HEK293 (cell line): ENCODE results near the gene CERS4.

ENCODE experiments used
- CTCF ChIA-PET: fragments of 350-600 bp; formaldehyde crosslinking; extraction: SDS; loops from one replicate; lab custom pipeline; 2021; ENCODE audit warnings: antibody characterized with exemption; lab: Yijun Ruan, JAX
- POLR2A ChIA-PET: fragments of 300-600 bp; formaldehyde crosslinking; extraction: SDS; loops from one replicate; lab custom pipeline; 2020; ENCODE audit warnings: antibody characterized with exemption, inconsistent platforms; lab: Yijun Ruan, JAX
- H3K27ac ChIP-seq: fragments of 200-500 bp; sonication (Bioruptor generic); 2 replicates; pipeline ENCODE4 v1.5.1; 2014; ENCODE audit warnings: low read depth, low read length, control low read depth, inconsistent platforms; ENCODE audit errors: extremely low read depth
- H3K36me3 ChIP-seq, 2 experiments: fragments of 200-500 bp in 1 of 2; sonication (Bioruptor generic) in 1 of 2; 1 replicate in 1 of 2; 2 replicates in 1 of 2; pipeline ENCODE4 v1.5.1; 2014 to 2017; ENCODE audit warnings: inconsistent platforms in 2 of 2, low read length in 2 of 2; ENCODE audit not compliant: control insufficient read depth in 2 of 2, insufficient read depth in 1 of 2
- H3K4me1 ChIP-seq: fragments of 200-500 bp; sonication (Bioruptor generic); 2 replicates; pipeline ENCODE4 v1.5.1; 2014; ENCODE audit warnings: mild to moderate bottlenecking, low read length, inconsistent platforms; ENCODE audit not compliant: control insufficient read depth, insufficient read depth
- H3K4me3 ChIP-seq: 2 replicates; pipeline ENCODE4 v1.5.1; 2011; ENCODE audit warnings: low read depth, mild to moderate bottlenecking, control low read depth, low read length, moderate library complexity
- H3K9me3 ChIP-seq: fragments of 200-500 bp; sonication (Bioruptor generic); 2 replicates; pipeline ENCODE4 v1.5.1; 2014; ENCODE audit warnings: low read depth, low read length, inconsistent platforms; ENCODE audit not compliant: control insufficient read depth, insufficient read depth
- BCL11B ChIP-seq: fragments of 450-650 bp; formaldehyde crosslinking; IDR thresholded peaks from 2 replicates; pipeline ENCODE4 v1.5.1; 2016; ENCODE audit warnings: low read depth, missing biosample characterization, missing genetic modification characterization
- FEZF1 ChIP-seq: fragments of 450-650 bp; formaldehyde crosslinking; IDR thresholded peaks from 2 replicates; pipeline ENCODE4 v1.5.1; 2016; ENCODE audit warnings: missing biosample characterization, missing genetic modification characterization
- HOXA7 ChIP-seq: sonication (generic); formaldehyde crosslinking; IDR thresholded peaks from 2 replicates; pipeline ENCODE4 v1.8.1; 2022; ENCODE audit warnings: missing genetic modification reagents, borderline replicate concordance
- KLF1 ChIP-seq: fragments of 450-650 bp; formaldehyde crosslinking; IDR thresholded peaks from 2 replicates; pipeline ENCODE4 v1.5.1; 2016; ENCODE audit warnings: missing biosample characterization, missing genetic modification characterization
- KLF7 ChIP-seq: fragments of 450-650 bp; formaldehyde crosslinking; IDR thresholded peaks from 2 replicates; pipeline ENCODE4 v1.5.1; 2016; ENCODE audit warnings: missing biosample characterization, missing genetic modification characterization, borderline replicate concordance
- RBAK ChIP-seq: fragments of 450-650 bp; formaldehyde crosslinking; IDR thresholded peaks from 2 replicates; pipeline ENCODE4 v1.5.1; 2016; ENCODE audit warnings: missing biosample characterization, missing genetic modification characterization
- YY2 ChIP-seq: fragments of 450-650 bp; formaldehyde crosslinking; IDR thresholded peaks from 2 replicates; pipeline ENCODE4 v1.5.1; 2016; ENCODE audit warnings: missing biosample characterization, missing genetic modification characterization
- ZBTB11 ChIP-seq: fragments of 450-650 bp; formaldehyde crosslinking; conservative IDR thresholded peaks from 2 replicates; pipeline ENCODE4 v1.5.1; 2016; ENCODE audit warnings: low read depth, missing biosample characterization, missing genetic modification characterization
- ZFP3 ChIP-seq: fragments of 450-650 bp; formaldehyde crosslinking; IDR thresholded peaks from 2 replicates; pipeline ENCODE4 v1.5.1; 2016; ENCODE audit warnings: low read depth, missing biosample characterization, missing genetic modification characterization
- ZNF121 ChIP-seq: fragments of 450-650 bp; formaldehyde crosslinking; IDR thresholded peaks from 2 replicates; pipeline ENCODE4 v1.5.1; 2016; ENCODE audit warnings: missing biosample characterization, missing genetic modification characterization
- ZNF16 ChIP-seq: fragments of 450-650 bp; formaldehyde crosslinking; IDR thresholded peaks from 2 replicates; pipeline ENCODE4 v1.5.1; 2016; ENCODE audit warnings: low read depth, missing biosample characterization, missing genetic modification characterization
- ZNF341 ChIP-seq: fragments of 450-650 bp; formaldehyde crosslinking; IDR thresholded peaks from 2 replicates; pipeline ENCODE4; 2016; ENCODE audit warnings: low read depth, missing biosample characterization, missing genetic modification characterization
- ZNF350 ChIP-seq: fragments of 450-650 bp; formaldehyde crosslinking; IDR thresholded peaks from 2 replicates; pipeline ENCODE4 v1.5.0; 2017; ENCODE audit warnings: missing biosample characterization, mild to moderate bottlenecking, missing genetic modification characterization
- ZNF416 ChIP-seq: fragments of 450-650 bp; formaldehyde crosslinking; IDR thresholded peaks from 2 replicates; pipeline ENCODE4 v1.5.1; 2016; ENCODE audit warnings: missing biosample characterization, missing genetic modification characterization
- ZNF48 ChIP-seq: fragments of 450-650 bp; formaldehyde crosslinking; IDR thresholded peaks from 2 replicates; pipeline ENCODE4 v1.5.1; 2016; ENCODE audit warnings: missing biosample characterization, missing genetic modification characterization
- ZNF510 ChIP-seq: fragments of 450-650 bp; formaldehyde crosslinking; IDR thresholded peaks from 2 replicates; pipeline ENCODE4 v1.5.1; 2018; ENCODE audit warnings: mild to moderate bottlenecking, missing genetic modification characterization, missing biosample characterization; ENCODE audit not compliant: insufficient replicate concordance
- ZNF514 ChIP-seq: fragments of 450-650 bp; formaldehyde crosslinking; IDR thresholded peaks from 2 replicates; pipeline ENCODE4 v1.5.1; 2016; ENCODE audit warnings: missing biosample characterization, missing genetic modification characterization
- ZNF624 ChIP-seq: fragments of 450-650 bp; formaldehyde crosslinking; IDR thresholded peaks from 2 replicates; pipeline ENCODE4 v1.5.1; 2017; ENCODE audit warnings: missing biosample characterization, missing genetic modification characterization
- ZNF701 ChIP-seq: fragments of 450-650 bp; formaldehyde crosslinking; IDR thresholded peaks from 2 replicates; pipeline ENCODE4 v1.5.1; 2016; ENCODE audit warnings: missing biosample characterization, missing genetic modification characterization
- ZNF791 ChIP-seq: fragments of 450-650 bp; formaldehyde crosslinking; IDR thresholded peaks from 2 replicates; pipeline ENCODE4 v1.5.1; 2016; ENCODE audit warnings: missing biosample characterization, missing genetic modification characterization
- ZNF792 ChIP-seq: fragments of 450-650 bp; formaldehyde crosslinking; IDR thresholded peaks from 2 replicates; pipeline ENCODE4 v1.5.1; 2016; ENCODE audit warnings: missing biosample characterization, missing genetic modification characterization
- ZSCAN23 ChIP-seq: fragments of 450-650 bp; formaldehyde crosslinking; IDR thresholded peaks from 2 replicates; pipeline ENCODE4 v1.5.1; 2016; ENCODE audit warnings: missing biosample characterization, missing genetic modification characterization
- TF ChIP-seq, protein P1 (sequence below): fragments of 450-650 bp; formaldehyde crosslinking; IDR thresholded peaks from 2 replicates; pipeline ENCODE4 v1.5.1; 2016; ENCODE audit warnings: missing biosample characterization, missing genetic modification characterization
- TF ChIP-seq, protein P2 (sequence below): fragments of 450-650 bp; formaldehyde crosslinking; IDR thresholded peaks from 2 replicates; pipeline ENCODE4 v1.5.1; 2016; ENCODE audit warnings: missing biosample characterization, missing genetic modification characterization
- TF ChIP-seq, protein P3 (sequence below): fragments of 450-650 bp; formaldehyde crosslinking; IDR thresholded peaks from 2 replicates; pipeline ENCODE4 v1.5.1; 2016; ENCODE audit warnings: missing biosample characterization, missing genetic modification characterization

The CERS4 gene

DNA sequence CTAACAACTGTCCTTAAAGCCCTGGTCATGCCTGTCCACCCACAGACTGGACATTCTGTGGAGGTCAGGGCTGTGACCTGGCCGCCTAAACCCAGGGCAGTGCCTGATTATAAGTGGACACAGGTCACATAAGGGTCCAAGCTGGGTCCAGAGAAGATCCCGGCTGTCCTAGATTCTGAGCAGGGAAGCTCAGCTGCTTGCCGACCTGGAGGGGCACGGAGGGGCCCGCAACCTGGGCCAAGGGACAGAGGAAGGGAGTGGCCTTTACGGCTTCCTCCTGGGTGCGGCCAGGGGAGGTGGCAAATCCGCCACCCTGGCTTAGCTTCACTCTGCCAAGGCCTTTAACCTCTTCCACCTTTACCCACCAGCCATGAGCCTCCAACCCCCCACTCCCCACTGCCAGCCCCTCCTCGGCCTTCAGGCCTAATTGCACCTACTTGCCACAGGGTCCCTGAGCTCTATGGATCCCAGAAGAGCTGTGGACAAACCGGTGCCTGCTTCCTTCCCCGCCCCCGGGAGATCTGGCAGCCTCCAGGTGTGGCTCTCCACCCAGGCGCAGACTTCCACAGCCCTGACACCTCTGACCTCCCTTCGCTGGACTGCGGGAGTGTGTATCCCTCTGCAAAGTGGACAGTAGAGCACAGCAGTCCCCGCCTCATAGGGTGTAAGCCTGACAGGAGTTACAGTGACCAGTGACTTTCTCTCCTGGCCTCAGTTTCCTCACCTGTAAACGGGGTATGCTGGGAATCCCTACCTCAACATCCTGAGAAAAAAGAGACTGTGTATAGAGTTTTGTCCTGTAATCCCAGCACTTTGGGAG lies 97.3 kb downstream of the CERS4 start:
- CTCF ChIA-PET, result interaction anchor here (0.5 kb wide), 1 partner anchor 42 kb away, joined by 5 read pairs; no protein-coding TSS in a partner anchor
- Histone ChIP-seq H3K27ac (no peak overlapping the region), H3K9me3 (no peaks in the 10 kb centered on the region), H3K4me1 (no peaks in the 10 kb centered on the region), H3K36me3 (peaks cover 3 to 38% of the 10 kb centered on the region in 2 experiments; a peak in 2 of 3 replicates), H3K4me3 (no peak overlapping the region)
- peak; percentile 49; the same call in 1 of the 2 replicates for TF ChIP-seq KLF1 (tag by site-specific recombination)
- TF ChIP-seq ZNF121 (tag by site-specific recombination), result no peak
- POLR2A ChIA-PET, result interaction anchor here (0.6 to 1.0 kb wide), 4 partner anchors 11 to 34 kb away, joined by 3 to 7 read pairs (median 4); partner anchors contain the start of genes NDUFA7 and RPS28

DNA sequence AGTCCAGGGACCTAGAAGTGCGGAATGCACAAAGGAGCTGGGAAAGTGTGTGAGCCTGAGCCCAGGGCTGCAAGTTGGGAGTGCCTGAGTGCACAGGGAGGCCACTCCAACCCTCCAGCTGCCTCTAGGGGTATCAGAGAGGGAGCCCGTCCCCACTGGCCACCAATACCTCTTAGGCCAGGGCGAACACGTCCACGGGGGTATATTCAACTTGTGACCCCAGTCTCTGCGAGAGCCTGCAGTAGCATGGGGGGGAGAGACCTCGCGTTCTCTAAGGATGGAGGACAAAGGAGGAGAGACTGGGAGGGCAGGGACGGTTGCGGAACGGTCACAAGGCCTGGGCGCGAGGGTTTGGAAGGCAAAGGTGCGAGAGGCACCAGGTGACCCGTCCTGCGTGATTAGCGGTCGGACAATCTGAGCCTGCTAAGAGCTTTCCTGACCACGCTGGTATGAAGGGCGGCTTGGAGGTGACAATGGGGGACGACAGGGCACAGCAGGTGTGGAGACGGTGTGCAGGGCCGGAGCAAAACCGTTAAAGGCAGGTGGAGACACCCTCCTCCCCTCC lies 98.3 kb downstream of the CERS4 start:
- H3K4me3 ChIP-seq, result peak overlapping the region; percentile 62
- CTCF ChIA-PET, result interaction anchor here (0.7 kb wide), 1 partner anchor 24 kb away, joined by 3 read pairs; no protein-coding TSS in a partner anchor
- no peaks in the 10 kb centered on the region for H3K4me1 ChIP-seq
- H3K27ac ChIP-seq, result peak overlapping the region; percentile 50; the same call in 1 of the 2 replicates
- H3K36me3 ChIP-seq, result peaks cover 5 to 39% of the 10 kb centered on the region in 2 experiments; a peak in 2 of 3 replicates
- POLR2A ChIA-PET, result interaction anchor here (0.7 to 1.0 kb wide), 4 partner anchors 10 to 299 kb away, joined by 3 to 5 read pairs (median 4); partner anchors contain the start of genes NDUFA7 and RPS28
- H3K9me3 ChIP-seq, result no peaks in the 10 kb centered on the region
- TF ChIP-seq YY2 (tag by site-specific recombination), result no peak
- TF ChIP-seq ZNF416 (tag by site-specific recombination), result no peak
- TF ChIP-seq FEZF1 (tag by site-specific recombination), result no peak
- TF ChIP-seq ZNF48, result no peak
- no peak for TF ChIP-seq ZNF514 (tag by site-specific recombination)
- no peak for TF ChIP-seq ZNF624 (tag by site-specific recombination)
- TF ChIP-seq ZNF792, result no peak
- TF ChIP-seq, protein P1, sequence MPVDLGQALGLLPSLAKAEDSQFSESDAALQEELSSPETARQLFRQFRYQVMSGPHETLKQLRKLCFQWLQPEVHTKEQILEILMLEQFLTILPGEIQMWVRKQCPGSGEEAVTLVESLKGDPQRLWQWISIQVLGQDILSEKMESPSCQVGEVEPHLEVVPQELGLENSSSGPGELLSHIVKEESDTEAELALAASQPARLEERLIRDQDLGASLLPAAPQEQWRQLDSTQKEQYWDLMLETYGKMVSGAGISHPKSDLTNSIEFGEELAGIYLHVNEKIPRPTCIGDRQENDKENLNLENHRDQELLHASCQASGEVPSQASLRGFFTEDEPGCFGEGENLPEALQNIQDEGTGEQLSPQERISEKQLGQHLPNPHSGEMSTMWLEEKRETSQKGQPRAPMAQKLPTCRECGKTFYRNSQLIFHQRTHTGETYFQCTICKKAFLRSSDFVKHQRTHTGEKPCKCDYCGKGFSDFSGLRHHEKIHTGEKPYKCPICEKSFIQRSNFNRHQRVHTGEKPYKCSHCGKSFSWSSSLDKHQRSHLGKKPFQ (tag by site-specific recombination), result no peak
- no peak for TF ChIP-seq ZNF701 (tag by site-specific recombination)
- 0 out of 2 replicates have a peak, but pooled peaks have one; percentile 6 for TF ChIP-seq ZSCAN23
- TF ChIP-seq, protein P2, sequence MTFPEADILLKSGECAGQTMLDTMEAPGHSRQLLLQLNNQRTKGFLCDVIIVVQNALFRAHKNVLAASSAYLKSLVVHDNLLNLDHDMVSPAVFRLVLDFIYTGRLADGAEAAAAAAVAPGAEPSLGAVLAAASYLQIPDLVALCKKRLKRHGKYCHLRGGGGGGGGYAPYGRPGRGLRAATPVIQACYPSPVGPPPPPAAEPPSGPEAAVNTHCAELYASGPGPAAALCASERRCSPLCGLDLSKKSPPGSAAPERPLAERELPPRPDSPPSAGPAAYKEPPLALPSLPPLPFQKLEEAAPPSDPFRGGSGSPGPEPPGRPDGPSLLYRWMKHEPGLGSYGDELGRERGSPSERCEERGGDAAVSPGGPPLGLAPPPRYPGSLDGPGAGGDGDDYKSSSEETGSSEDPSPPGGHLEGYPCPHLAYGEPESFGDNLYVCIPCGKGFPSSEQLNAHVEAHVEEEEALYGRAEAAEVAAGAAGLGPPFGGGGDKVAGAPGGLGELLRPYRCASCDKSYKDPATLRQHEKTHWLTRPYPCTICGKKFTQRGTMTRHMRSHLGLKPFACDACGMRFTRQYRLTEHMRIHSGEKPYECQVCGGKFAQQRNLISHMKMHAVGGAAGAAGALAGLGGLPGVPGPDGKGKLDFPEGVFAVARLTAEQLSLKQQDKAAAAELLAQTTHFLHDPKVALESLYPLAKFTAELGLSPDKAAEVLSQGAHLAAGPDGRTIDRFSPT, result no peak
- TF ChIP-seq ZNF791 (tag by site-specific recombination), result no peak
- TF ChIP-seq, protein P3, sequence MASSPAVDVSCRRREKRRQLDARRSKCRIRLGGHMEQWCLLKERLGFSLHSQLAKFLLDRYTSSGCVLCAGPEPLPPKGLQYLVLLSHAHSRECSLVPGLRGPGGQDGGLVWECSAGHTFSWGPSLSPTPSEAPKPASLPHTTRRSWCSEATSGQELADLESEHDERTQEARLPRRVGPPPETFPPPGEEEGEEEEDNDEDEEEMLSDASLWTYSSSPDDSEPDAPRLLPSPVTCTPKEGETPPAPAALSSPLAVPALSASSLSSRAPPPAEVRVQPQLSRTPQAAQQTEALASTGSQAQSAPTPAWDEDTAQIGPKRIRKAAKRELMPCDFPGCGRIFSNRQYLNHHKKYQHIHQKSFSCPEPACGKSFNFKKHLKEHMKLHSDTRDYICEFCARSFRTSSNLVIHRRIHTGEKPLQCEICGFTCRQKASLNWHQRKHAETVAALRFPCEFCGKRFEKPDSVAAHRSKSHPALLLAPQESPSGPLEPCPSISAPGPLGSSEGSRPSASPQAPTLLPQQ (tag by site-specific recombination), result no peak
- TF ChIP-seq ZBTB11 (tag by site-specific recombination), result no peak
- no peak for TF ChIP-seq ZNF510
- TF ChIP-seq KLF7, result no peak
- TF ChIP-seq ZNF341 (tag by site-specific recombination), result no peak
- TF ChIP-seq ZNF16, result no peak
- no peak for TF ChIP-seq ZFP3 (tag by site-specific recombination)
- no peak for TF ChIP-seq HOXA7 (CRISPR knock-in tag)
- no peak for TF ChIP-seq BCL11B (tag by site-specific recombination)
- no peak for TF ChIP-seq RBAK (tag by site-specific recombination)
- TF ChIP-seq ZNF350 (tag by site-specific recombination), result no peak
